Trophoblast cell (in vitro differentiated cells and primary cell): Measurements from ENCODE around the gene PLS1.

Experiments used
- DNase-seq, 2 donors: peaks; one replicate each; pipeline ENCODE4 v3.0.0-alpha.2; 2016
- H2AFZ ChIP-seq: 2 replicates; pipeline ENCODE4 v1.6.1; 2013; ENCODE audit warnings: low read length, moderate library complexity, mild to moderate bottlenecking; ENCODE audit not compliant: insufficient read depth, poor library complexity
- H2AK5ac ChIP-seq: 2 replicates; pipeline ENCODE4 v1.6.1; 2013; ENCODE audit warnings: mild to moderate bottlenecking, low read length
- H2BK120ac ChIP-seq: 2 replicates; pipeline ENCODE4 v1.6.1; 2013; ENCODE audit warnings: low read length, mild to moderate bottlenecking, moderate library complexity; ENCODE audit not compliant: insufficient read depth, poor library complexity
- H2BK12ac ChIP-seq: 2 replicates; pipeline ENCODE4 v1.6.1; 2013; ENCODE audit warnings: mild to moderate bottlenecking, low read length, moderate library complexity
- H2BK5ac ChIP-seq: 2 replicates; pipeline ENCODE4 v1.6.1; 2013; ENCODE audit warnings: low read length, low read depth, moderate library complexity, mild to moderate bottlenecking; ENCODE audit not compliant: poor library complexity
- H3K14ac ChIP-seq: 2 replicates; pipeline ENCODE4 v1.6.1; 2013; ENCODE audit warnings: mild to moderate bottlenecking, low read length
- H3K18ac ChIP-seq: 2 replicates; pipeline ENCODE4 v1.6.1; 2013; ENCODE audit warnings: mild to moderate bottlenecking, low read length
- H3K23ac ChIP-seq: 2 replicates; pipeline ENCODE4 v1.6.1; 2013; ENCODE audit warnings: low read length
- H3K27ac ChIP-seq: 2 replicates; pipeline ENCODE4 v1.5.1; 2013; ENCODE audit warnings: low read depth, mild to moderate bottlenecking, inconsistent platforms, low read length, moderate library complexity
- H3K27me3 ChIP-seq: 2 replicates; pipeline ENCODE4 v1.6.1; 2013; ENCODE audit warnings: inconsistent platforms, mild to moderate bottlenecking, low read length, moderate library complexity; ENCODE audit not compliant: insufficient read depth
- H3K36me3 ChIP-seq, 2 experiments: 1 replicate in 1 of 2; 2 replicates in 1 of 2; pipeline ENCODE4 v1.6.1; 2013; ENCODE audit warnings: low read length in 2 of 2, mild to moderate bottlenecking in 2 of 2, moderate library complexity in 1 of 2; ENCODE audit not compliant: insufficient read depth in 2 of 2, control insufficient read depth in 1 of 2
- H3K4ac ChIP-seq: 2 replicates; pipeline ENCODE4 v1.6.1; 2013; ENCODE audit warnings: low read depth, mild to moderate bottlenecking, low read length, moderate library complexity
- H3K4me1 ChIP-seq, 2 experiments: 1 replicate in 1 of 2; 2 replicates in 1 of 2; pipeline ENCODE4 v1.6.1; 2013; ENCODE audit warnings: low read length in 2 of 2, mild to moderate bottlenecking in 2 of 2, moderate library complexity in 1 of 2; ENCODE audit not compliant: insufficient read depth in 2 of 2, control insufficient read depth in 1 of 2
- H3K4me2 ChIP-seq: 2 replicates; pipeline ENCODE4 v1.6.1; 2013; ENCODE audit warnings: inconsistent platforms, mild to moderate bottlenecking, low read length, moderate library complexity
- H3K4me3 ChIP-seq: 2 replicates; pipeline ENCODE4 v1.5.1; 2013; ENCODE audit warnings: mild to moderate bottlenecking, low read depth, low read length, inconsistent platforms
- H3K79me1 ChIP-seq: one replicate; pipeline ENCODE4 v1.6.1; 2013; ENCODE audit warnings: low read length
- H3K79me2 ChIP-seq: 2 replicates; pipeline ENCODE4 v1.6.1; 2013; ENCODE audit warnings: low read length, mild to moderate bottlenecking; ENCODE audit not compliant: control insufficient read depth, insufficient read depth, poor library complexity
- H3K9ac ChIP-seq: 2 replicates; pipeline ENCODE4 v1.6.1; 2013; ENCODE audit warnings: mild to moderate bottlenecking, low read length
- H3K9me3 ChIP-seq: 2 replicates; pipeline ENCODE4 v1.6.1; 2013; ENCODE audit warnings: low read depth, mild to moderate bottlenecking, control low read depth, inconsistent platforms, low read length; ENCODE audit not compliant: insufficient read depth
- H4K12ac ChIP-seq: 2 replicates; pipeline ENCODE4 v1.6.1; 2013; ENCODE audit warnings: low read depth, mild to moderate bottlenecking, low read length, moderate library complexity
- H4K8ac ChIP-seq: 2 replicates; pipeline ENCODE4 v1.6.1; 2013; ENCODE audit warnings: low read depth, mild to moderate bottlenecking, low read length, moderate library complexity
- H4K91ac ChIP-seq: one replicate; pipeline ENCODE4 v1.6.1; 2013; ENCODE audit warnings: low read depth, mild to moderate bottlenecking, low read length, moderate library complexity
- WGBS: extraction: QIAGEN DNeasy Blood & Tissue Kit; methylation state at CpG from one replicate; pipeline ENCODE4 v1.1.7; 2013; ENCODE audit warnings: missing lambda C conversion rate; ENCODE audit not compliant: insufficient read length, insufficient coverage; ENCODE audit errors: extremely low coverage; 5-methylcytosine and 5-hydroxymethylcytosine counted together

The PLS1 gene

DNA sequence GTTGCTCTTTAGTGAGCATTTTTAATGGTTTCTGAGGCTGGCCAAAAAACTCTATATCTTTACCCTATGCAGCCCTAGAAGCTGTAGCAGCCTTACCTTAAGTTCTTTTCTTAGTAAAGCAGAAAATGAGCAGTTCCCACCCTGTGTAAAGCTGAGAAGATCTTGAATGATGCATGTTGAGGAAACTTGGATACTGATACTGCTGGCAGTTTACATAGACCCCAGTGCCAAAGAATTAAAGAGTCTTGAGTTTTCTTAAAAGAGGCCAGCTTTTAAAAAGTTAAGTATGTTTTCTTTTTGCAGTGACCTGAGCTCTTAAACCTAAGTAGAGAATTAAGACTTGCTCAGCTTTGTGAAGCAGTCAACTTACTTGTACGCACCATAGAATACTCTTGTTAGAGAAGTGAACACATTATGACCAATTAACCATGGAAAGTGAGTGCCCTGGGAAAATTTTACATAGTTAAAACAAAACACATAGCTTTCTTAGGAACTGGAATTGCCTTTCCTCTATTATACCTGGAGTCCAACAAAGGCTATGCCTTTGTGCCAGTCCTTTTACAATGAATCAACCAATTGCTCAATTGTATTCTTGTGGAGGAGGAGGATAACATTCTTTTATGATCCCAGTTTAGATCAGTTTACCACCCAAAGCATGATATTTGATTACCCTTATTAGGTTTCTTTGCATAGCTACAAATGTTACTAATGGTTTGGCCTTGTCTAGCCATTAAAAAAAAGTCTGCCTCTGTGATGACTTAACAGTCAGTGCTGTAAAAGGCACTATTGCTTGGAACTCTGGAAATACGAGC lies 28.4 kb downstream of the PLS1 start:
- H3K9ac ChIP-seq: no peak overlapping the region
- H3K4me3 ChIP-seq: no peak overlapping the region
- no peak overlapping the region for H2BK12ac ChIP-seq
- no peaks in the 10 kb centered on the region for H3K79me2 ChIP-seq
- no peak overlapping the region for H3K18ac ChIP-seq
- no peak overlapping the region for H2BK120ac ChIP-seq
- no peak overlapping the region for H2BK5ac ChIP-seq
- no peak overlapping the region for H3K14ac ChIP-seq
- H4K91ac ChIP-seq: no peak overlapping the region
- no peak overlapping the region for H4K12ac ChIP-seq
- H2AK5ac ChIP-seq: no peak overlapping the region
- no peaks in the 10 kb centered on the region for H3K27me3 ChIP-seq
- H3K9me3 ChIP-seq: no peaks in the 10 kb centered on the region
- H3K4ac ChIP-seq: no peak overlapping the region
- no peaks in the 10 kb centered on the region for H3K36me3 ChIP-seq
- H3K79me1 ChIP-seq: no peaks in the 10 kb centered on the region
- no peaks in the 10 kb centered on the region for H3K4me1 ChIP-seq
- H4K8ac ChIP-seq: no peak overlapping the region
- H3K23ac ChIP-seq: no peak overlapping the region
- no peak overlapping the region for H3K27ac ChIP-seq
- no CpG with 5 or more reads among the region's 2 CpGs for WGBS
- no peak overlapping the region for H3K4me2 ChIP-seq
- no peak for DNase-seq
- no peak overlapping the region for H2AFZ ChIP-seq

DNA sequence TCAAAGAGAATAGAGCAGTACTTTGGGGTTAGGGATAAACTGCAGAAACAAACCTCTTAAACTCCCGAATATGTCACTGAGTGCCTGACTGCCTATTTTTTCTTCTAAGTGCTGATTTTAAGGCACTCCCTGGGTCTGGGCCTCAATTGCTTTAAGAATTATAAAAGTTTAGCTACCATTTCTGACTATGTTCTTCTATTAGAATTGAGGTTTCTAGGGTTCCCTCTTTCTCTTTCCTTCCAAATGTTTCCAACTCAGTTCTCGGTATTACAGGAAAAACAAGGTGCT lies 28.9 kb downstream of the PLS1 start:
- Histone ChIP-seq H2AK5ac (no peak overlapping the region), H3K79me1 (no peaks in the 10 kb centered on the region), H4K91ac (no peak overlapping the region), H3K23ac (no peak overlapping the region), H4K12ac (no peak overlapping the region), H3K4me2 (no peak overlapping the region), H3K4me1 (no peaks in the 10 kb centered on the region), H3K79me2 (no peaks in the 10 kb centered on the region), H4K8ac (no peak overlapping the region), H3K36me3 (no peaks in the 10 kb centered on the region), H3K18ac (no peak overlapping the region), H2BK5ac (no peak overlapping the region), H3K27me3 (no peaks in the 10 kb centered on the region), H2BK12ac (no peak overlapping the region), H3K4me3 (no peak overlapping the region), H3K4ac (no peak overlapping the region), H2BK120ac (no peak overlapping the region), H2AFZ (no peak overlapping the region), H3K9ac (no peak overlapping the region), H3K27ac (no peak overlapping the region), H3K9me3 (no peaks in the 10 kb centered on the region), H3K14ac (no peak overlapping the region)
- DNase-seq: no peak
- no CpG with 5 or more reads among the region's 2 CpGs for WGBS

DNA sequence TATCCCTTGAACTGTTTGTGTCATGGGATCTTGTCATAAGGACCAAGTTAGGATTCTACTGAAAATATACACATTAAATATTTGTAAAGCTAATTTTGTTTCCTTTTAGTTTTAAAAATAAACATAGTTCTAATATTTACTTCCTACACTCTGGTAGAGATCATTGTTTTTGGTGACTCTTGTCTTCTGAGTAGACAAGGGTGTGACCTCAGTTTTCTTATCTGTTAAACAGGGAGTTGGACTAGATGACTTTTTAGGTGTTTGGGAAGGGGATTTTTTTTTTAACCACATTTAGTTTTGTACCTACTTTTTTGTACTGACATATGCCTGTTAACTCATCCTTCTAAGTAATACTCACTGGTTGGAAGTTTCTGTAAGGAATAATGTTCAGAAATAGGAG lies 30.8 kb downstream of the PLS1 start:
- DNase-seq: no peak
- Histone ChIP-seq H3K27ac (no peak overlapping the region), H3K4me1 (no peaks in the 10 kb centered on the region), H4K8ac (no peak overlapping the region), H2AFZ (no peak overlapping the region), H3K4me2 (no peak overlapping the region), H3K9me3 (no peaks in the 10 kb centered on the region), H4K91ac (no peak overlapping the region), H3K79me2 (no peaks in the 10 kb centered on the region), H2BK12ac (no peak overlapping the region), H4K12ac (no peak overlapping the region), H3K23ac (no peak overlapping the region), H3K9ac (no peak overlapping the region), H3K27me3 (no peaks in the 10 kb centered on the region), H3K18ac (no peak overlapping the region), H3K4ac (no peak overlapping the region), H3K36me3 (no peaks in the 10 kb centered on the region), H2AK5ac (no peak overlapping the region), H3K79me1 (no peaks in the 10 kb centered on the region), H3K14ac (no peak overlapping the region), H2BK5ac (no peak overlapping the region), H3K4me3 (no peak overlapping the region), H2BK120ac (no peak overlapping the region)

DNA sequence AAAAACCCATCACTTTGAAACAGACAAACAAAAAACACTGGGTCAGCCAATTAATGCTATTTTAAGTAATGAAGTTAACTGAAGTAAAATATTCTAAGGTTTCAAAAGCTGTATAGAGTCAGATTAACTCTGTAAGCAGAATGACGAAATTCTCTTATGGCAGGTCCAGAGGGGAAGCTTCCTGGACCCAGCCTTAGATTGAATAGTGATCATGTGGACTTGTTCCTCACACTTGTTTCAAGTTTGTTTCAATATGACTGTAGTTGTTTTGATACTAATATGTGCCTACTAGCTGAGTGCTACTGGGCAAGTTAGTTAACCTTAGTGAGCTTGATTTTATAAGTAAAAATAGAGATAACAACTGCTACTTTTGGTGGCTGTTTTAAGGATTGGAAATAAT lies 32.6 kb downstream of the PLS1 start:
- DNase-seq: no peak
- Histone ChIP-seq H3K9me3 (no peaks in the 10 kb centered on the region), H4K12ac (no peak overlapping the region), H3K36me3 (no peaks in the 10 kb centered on the region), H3K4me3 (no peak overlapping the region), H3K4me2 (no peak overlapping the region), H2AFZ (no peak overlapping the region), H3K79me2 (no peaks in the 10 kb centered on the region), H2AK5ac (no peak overlapping the region), H3K9ac (no peak overlapping the region), H3K14ac (no peak overlapping the region), H3K23ac (no peak overlapping the region), H2BK12ac (no peak overlapping the region), H3K79me1 (no peaks in the 10 kb centered on the region), H2BK120ac (no peak overlapping the region), H4K91ac (no peak overlapping the region), H3K4ac (no peak overlapping the region), H3K18ac (no peak overlapping the region), H3K27ac (no peak overlapping the region), H3K4me1 (no peaks in the 10 kb centered on the region), H2BK5ac (no peak overlapping the region), H3K27me3 (no peaks in the 10 kb centered on the region), H4K8ac (no peak overlapping the region)
- WGBS: no CpG with 5 or more reads among the region's 1 CpG
